OCI-LY1 (cell line): ENCODE data around the gene MYBBP1A.

Experiments used
- H2AFZ ChIP-seq: fragments of 200-600 bp; sonication (generic), shearing (Covaris generic); 2 replicates; pipeline ENCODE4 v1.6.0; 2014; ENCODE audit warnings: antibody characterized with exemption, mild to moderate bottlenecking, low read length
- H3F3A ChIP-seq: fragments of 200-600 bp; sonication (generic), shearing (Covaris generic); 2 replicates; pipeline ENCODE4 v1.6.0; 2014; ENCODE audit warnings: mild to moderate bottlenecking, antibody characterized with exemption, low read length, moderate library complexity; ENCODE audit not compliant: insufficient read depth
- H3K27ac ChIP-seq: fragments of 200-600 bp; sonication (generic); 2 replicates; pipeline ENCODE4 v1.5.1; 2014; ENCODE audit warnings: low read length, mixed run types, mild to moderate bottlenecking, low read depth; ENCODE audit not compliant: poor library complexity, severe bottlenecking
- H3K27me3 ChIP-seq: fragments of 200-600 bp; sonication (generic); 2 replicates; pipeline ENCODE4 v1.6.0; 2014; ENCODE audit warnings: antibody characterized with exemption, mild to moderate bottlenecking, low read length, moderate library complexity; ENCODE audit not compliant: insufficient read depth
- H3K36me3 ChIP-seq: fragments of 200-600 bp; sonication (generic); 2 replicates; pipeline ENCODE4 v1.6.1; 2014; ENCODE audit warnings: mild to moderate bottlenecking, antibody characterized with exemption, low read length, moderate library complexity, mixed read lengths; ENCODE audit not compliant: insufficient read depth
- H3K4me1 ChIP-seq: fragments of 200-600 bp; sonication (generic); 2 replicates; pipeline ENCODE4 v1.5.1; 2014; ENCODE audit warnings: mild to moderate bottlenecking, low read length, moderate library complexity; ENCODE audit not compliant: insufficient read depth, severe bottlenecking
- H3K4me2 ChIP-seq: fragments of 200-600 bp; sonication (generic), shearing (Covaris generic); 2 replicates; pipeline ENCODE4 v1.6.1; 2014; ENCODE audit warnings: low read length
- H3K4me3 ChIP-seq: fragments of 200-600 bp; sonication (generic); 2 replicates; pipeline ENCODE4 v1.5.1; 2014; ENCODE audit warnings: low read length, low read depth, mild to moderate bottlenecking, mixed read lengths; ENCODE audit not compliant: poor library complexity, severe bottlenecking
- H3K79me2 ChIP-seq: fragments of 200-600 bp; shearing (Covaris generic); 2 replicates; pipeline ENCODE4 v1.6.1; 2016; ENCODE audit warnings: mixed run types, low read length, mixed read lengths; ENCODE audit not compliant: insufficient read depth
- H3K9ac ChIP-seq: fragments of 200-600 bp; sonication (generic), shearing (Covaris generic); 2 replicates; pipeline ENCODE4 v1.6.1; 2014; ENCODE audit warnings: mild to moderate bottlenecking, low read length, mixed read lengths
- H3K9me2 ChIP-seq: fragments of 200-600 bp; sonication (generic), shearing (Covaris generic); 2 replicates; pipeline ENCODE4 v1.6.1; 2014; ENCODE audit warnings: low read depth, mild to moderate bottlenecking, low read length, mixed read lengths
- H3K9me3 ChIP-seq: fragments of 200-600 bp; shearing (Covaris generic); 2 replicates; pipeline ENCODE4 v1.6.1; 2014; ENCODE audit warnings: low read length, mixed read lengths
- H4K20me1 ChIP-seq: fragments of 200-600 bp; sonication (generic), shearing (Covaris generic); 2 replicates; pipeline ENCODE4 v1.6.0; 2016; ENCODE audit warnings: mild to moderate bottlenecking, low read length; ENCODE audit not compliant: insufficient read depth
- EZH2 ChIP-seq: fragments of 200-600 bp; sonication (generic), shearing (Covaris generic); IDR thresholded peaks from 2 replicates; pipeline ENCODE4 v1.8.0; 2017; ENCODE audit warnings: borderline replicate concordance, mixed run types, mild to moderate bottlenecking, antibody characterized with exemption, low read length, moderate library complexity, mixed read lengths
- TF ChIP-seq, protein P1 (sequence below): fragments of 200-600 bp; sonication (generic), shearing (Covaris generic); IDR thresholded peaks from 2 replicates; pipeline ENCODE4 v1.5.1; 2017; ENCODE audit warnings: mild to moderate bottlenecking, antibody characterized with exemption, low read length, moderate library complexity, mixed read lengths

MYBBP1A gene

DNA sequence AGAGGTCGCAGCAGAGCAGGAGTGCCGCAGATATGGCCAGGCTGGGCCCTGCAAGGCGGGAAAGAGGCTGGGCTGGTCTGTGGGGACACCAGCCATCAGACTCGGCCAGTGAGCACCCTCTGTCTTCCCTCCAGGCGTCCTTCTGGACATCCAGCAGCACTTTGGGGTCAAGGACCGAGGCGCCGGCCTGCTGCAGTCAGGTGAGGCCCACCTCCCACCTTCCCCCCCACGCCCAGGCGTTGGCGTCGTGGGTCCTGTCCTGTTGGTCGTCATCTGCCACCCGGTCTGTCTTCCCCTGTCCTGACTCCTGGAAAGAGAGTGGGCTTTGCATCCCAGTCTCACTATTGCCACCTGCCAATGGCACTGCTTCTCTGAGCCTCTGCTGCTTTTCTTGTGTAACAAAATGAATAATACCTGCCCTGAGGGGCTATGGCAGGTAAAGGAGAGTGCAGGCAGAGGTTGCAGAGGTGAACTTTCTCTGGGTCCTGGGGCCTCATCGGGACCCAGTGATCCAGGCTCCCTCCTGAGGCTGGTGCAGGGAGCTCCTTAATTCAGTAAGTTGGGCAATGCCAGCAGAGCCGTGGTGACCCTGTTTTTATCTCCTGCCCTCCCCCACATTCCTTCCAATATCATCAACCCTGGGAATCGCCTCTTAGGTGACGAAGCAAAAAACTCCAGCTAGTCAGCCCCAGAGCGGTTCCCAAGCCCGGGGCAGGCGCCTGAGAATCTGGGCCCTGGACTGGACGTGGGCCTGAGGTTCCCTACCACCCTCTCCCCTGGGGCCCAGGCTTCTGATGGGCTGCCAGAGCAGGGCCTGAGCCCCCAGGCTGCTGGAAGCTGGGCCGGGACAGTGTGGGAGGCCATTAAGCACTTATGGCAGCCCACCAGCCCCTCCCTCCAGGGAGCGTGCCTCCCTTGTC, 41.8 kb downstream of the MYBBP1A start:
- TF ChIP-seq, protein P1, sequence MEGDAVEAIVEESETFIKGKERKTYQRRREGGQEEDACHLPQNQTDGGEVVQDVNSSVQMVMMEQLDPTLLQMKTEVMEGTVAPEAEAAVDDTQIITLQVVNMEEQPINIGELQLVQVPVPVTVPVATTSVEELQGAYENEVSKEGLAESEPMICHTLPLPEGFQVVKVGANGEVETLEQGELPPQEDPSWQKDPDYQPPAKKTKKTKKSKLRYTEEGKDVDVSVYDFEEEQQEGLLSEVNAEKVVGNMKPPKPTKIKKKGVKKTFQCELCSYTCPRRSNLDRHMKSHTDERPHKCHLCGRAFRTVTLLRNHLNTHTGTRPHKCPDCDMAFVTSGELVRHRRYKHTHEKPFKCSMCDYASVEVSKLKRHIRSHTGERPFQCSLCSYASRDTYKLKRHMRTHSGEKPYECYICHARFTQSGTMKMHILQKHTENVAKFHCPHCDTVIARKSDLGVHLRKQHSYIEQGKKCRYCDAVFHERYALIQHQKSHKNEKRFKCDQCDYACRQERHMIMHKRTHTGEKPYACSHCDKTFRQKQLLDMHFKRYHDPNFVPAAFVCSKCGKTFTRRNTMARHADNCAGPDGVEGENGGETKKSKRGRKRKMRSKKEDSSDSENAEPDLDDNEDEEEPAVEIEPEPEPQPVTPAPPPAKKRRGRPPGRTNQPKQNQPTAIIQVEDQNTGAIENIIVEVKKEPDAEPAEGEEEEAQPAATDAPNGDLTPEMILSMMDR = no peak
- no peak for TF ChIP-seq EZH2
- H3K79me2 ChIP-seq = no peaks in the 10 kb centered on the region
- no peak overlapping the region for H3K9ac ChIP-seq
- H3K4me1 ChIP-seq = peaks cover under 1% of the 10 kb centered on the region
- no peak overlapping the region for H3K4me2 ChIP-seq
- H3K36me3 ChIP-seq = no peaks in the 10 kb centered on the region
- H3K9me3 ChIP-seq = no peaks in the 10 kb centered on the region
- no peak overlapping the region for H3K27ac ChIP-seq
- no peaks in the 10 kb centered on the region for H3K9me2 ChIP-seq
- H2AFZ ChIP-seq = no peak overlapping the region
- 0 out of 2 replicates have a peak, but pooled peaks cover 14% of the 10 kb centered on the region for H3K27me3 ChIP-seq
- H4K20me1 ChIP-seq = no peaks in the 10 kb centered on the region
- H3K4me3 ChIP-seq = no peak overlapping the region
- no peaks in the 10 kb centered on the region for H3F3A ChIP-seq

DNA sequence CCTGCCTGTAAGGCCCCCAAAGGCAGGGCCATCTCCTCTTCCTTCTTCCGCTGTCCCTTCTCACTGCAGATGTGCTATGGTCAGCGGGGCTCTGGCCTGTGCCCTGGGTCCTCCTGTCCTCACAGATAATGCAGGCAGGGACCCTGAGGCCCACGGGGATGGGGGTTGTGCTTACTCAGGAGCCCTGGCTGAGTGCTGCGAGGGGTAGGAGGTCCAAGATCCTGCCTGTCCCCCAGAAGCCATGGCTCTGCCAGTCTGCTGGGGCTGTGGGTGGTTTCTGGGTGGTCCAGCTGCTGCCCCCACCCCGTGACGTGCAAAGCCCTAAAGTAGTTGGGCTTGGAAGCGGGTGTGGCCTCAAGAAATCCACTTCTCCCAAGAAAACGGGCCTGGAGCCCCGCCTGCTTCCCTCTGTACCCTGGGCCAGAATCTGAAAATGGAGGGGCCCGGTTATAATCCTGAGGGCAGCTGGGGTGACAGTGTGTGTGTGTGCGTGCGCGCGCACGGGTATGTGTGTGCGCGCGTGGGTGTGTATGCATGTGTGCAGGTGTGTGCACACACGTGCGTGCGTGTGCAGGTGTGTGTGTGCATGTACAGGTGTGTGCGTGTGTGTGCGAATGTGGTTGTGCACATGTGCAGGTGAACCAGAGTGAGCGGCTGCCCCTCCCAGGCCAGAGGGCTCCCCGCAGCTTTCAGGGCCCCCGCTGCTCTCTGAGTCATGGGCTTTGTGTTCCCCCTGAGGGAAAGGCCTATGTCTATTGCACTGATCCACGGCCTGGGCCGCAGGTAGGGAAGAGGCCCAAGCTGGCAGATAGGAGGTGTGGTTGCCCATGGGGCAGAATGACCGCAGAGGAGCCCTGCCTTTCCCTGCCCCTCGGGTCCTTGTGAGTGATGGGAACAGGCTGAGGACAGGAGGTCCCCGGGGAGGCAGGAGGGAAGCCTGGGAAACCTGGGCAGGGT, 42.8 kb downstream of the MYBBP1A start:
- Histone ChIP-seq H3K9ac (no peak overlapping the region), H2AFZ (no peak overlapping the region), H3K9me2 (no peaks in the 10 kb centered on the region), H3K27me3 (0 out of 2 replicates have a peak, but pooled peaks cover 16% of the 10 kb centered on the region), H3K27ac (no peak overlapping the region), H3F3A (no peaks in the 10 kb centered on the region), H3K9me3 (no peaks in the 10 kb centered on the region), H3K79me2 (no peaks in the 10 kb centered on the region), H3K36me3 (no peaks in the 10 kb centered on the region), H3K4me3 (no peak overlapping the region), H3K4me1 (no peaks in the 10 kb centered on the region), H3K4me2 (no peak overlapping the region), H4K20me1 (no peaks in the 10 kb centered on the region)
- TF ChIP-seq, protein P1 = no peak
- TF ChIP-seq EZH2 = no peak

DNA sequence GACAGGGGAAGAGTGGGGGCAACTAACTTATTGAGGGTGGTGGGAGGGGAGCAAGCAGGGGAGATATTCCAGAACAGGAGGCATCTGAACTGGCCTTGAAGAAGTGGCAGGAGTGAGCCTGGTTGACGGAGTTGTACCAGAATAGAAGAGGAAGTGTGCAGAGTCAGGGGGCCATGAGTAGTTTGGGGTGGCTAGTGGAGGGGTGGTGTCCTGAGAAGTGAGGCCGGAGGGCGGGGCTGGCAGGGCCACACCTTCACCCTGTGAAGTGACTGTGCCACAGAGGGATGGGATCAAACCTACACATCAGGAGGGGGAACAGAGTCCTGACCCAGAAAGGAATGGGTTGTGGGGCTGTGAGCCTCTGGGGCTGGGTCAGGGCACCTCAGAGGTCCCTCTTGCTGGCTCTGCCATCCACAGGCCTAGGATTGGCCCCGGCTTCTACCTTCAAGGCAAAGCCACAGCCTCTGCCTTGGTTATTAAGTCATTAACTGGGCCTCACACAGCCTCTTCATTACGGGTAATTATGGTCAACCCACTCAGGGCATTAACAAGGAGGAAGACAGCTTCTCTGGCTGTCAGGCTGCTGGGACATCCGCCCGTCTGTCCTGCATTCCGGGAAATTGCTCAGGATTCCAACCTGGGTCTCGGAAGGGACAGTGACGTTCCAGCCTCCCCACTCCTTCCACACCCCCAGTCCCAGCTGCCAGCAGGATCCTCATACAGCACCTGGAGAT, 43.8 kb downstream of the MYBBP1A start:
- Histone ChIP-seq H3K4me2 (no peak overlapping the region), H3K9me3 (no peaks in the 10 kb centered on the region), H3K27ac (no peak overlapping the region), H3K36me3 (no peaks in the 10 kb centered on the region), H3K79me2 (no peaks in the 10 kb centered on the region), H4K20me1 (no peaks in the 10 kb centered on the region), H3K27me3 (peaks cover 16% of the 10 kb centered on the region; the same call in 1 of the 2 replicates), H3K9ac (no peak overlapping the region), H2AFZ (no peak overlapping the region), H3F3A (no peaks in the 10 kb centered on the region), H3K4me3 (no peak overlapping the region), H3K9me2 (no peaks in the 10 kb centered on the region), H3K4me1 (no peaks in the 10 kb centered on the region)
- TF ChIP-seq EZH2 = no peak
- TF ChIP-seq, protein P1 = no peak
